Measurements from ENCODE around the gene CTSH.
"Not testable (repeated sequence)": the region's sequence is repeated elsewhere in the genome, so short reads cannot be mapped to it uniquely, and the experiment has no call there.

Gene CTSH

GRCh38 chr15:78921940-78922339 is 22.9 kb downstream of the CTSH start:
- no peak for DNase-seq

GRCh38 chr15:78921517-78921916 is 23.3 kb downstream of the CTSH start:
- no peak for DNase-seq

DNA sequence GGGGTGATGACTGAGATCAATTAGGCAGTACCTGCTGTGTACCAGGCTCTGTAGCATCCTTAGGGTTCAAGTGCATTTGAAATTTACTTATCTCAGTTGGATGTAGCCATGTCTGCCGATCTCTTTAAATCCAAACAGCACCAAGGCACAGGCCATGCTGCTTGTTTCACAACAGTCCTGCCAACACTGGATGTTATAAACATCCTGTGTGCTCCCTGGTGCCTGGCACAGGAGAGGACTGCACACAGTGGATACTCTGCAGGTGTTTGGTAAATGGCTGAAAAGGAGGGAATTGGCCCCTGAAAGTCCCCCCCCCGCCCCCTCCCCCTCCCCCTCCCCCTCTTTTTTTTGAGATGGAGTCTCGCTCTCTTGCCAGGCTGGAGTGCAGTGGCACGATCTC is 27.0 kb downstream of the CTSH start:
- DNase-seq = no peak

DNA sequence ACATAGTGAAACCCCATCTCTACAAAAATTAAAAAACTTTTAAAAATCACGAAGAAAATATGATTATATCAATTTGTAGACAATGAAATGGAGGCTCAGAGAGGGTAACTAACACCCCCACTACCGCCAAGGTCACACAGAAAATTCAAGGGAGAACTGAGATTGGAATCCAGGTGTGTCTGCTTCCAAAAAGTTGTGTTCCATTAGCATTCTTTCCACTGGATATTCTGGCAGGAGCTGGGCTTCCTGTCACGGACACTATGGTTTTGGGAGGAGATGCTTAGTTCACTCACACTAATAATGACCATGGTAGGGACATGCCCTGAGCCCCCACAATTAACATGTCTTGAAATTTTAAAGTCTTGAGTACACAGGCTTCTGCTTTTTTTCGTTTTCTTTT is 28.8 kb downstream of the CTSH start:
- no peak for DNase-seq

DNA sequence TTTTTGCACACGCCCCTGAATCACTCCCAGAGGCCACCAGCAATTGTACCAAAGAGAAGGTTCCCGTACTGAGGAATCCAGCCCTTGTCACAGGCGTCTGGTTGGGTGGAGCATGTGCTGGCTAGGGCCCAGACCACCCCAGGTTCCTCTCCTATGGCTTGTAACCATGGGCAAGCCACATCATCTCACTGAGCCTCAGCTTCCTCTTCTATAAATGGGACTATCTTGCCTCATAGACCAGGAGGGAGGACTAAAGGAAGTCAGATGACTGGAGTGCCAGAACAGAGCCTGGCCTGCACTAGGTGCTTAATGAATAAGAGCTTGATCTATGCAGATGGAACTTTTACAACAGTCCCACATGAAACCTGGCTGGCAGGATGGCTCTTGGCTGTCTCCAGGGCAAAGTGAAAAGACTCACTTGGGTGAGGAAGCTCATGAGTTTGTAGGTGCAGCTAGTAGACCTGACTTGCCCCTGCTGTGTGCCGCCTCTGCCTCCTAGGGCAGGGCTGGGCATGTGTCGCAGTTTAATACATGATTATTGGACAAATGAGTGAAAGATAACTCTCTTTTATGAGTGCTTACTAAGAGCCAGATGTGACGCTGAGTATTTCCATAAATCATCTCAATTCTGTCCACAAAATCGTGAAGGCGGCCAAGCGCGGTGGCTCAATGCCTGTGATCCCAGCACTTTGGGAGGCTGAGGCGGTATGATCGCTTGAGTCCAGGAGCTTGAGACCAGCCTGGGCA is 29.3 kb downstream of the CTSH start:
- DNase-seq = no peak

DNA sequence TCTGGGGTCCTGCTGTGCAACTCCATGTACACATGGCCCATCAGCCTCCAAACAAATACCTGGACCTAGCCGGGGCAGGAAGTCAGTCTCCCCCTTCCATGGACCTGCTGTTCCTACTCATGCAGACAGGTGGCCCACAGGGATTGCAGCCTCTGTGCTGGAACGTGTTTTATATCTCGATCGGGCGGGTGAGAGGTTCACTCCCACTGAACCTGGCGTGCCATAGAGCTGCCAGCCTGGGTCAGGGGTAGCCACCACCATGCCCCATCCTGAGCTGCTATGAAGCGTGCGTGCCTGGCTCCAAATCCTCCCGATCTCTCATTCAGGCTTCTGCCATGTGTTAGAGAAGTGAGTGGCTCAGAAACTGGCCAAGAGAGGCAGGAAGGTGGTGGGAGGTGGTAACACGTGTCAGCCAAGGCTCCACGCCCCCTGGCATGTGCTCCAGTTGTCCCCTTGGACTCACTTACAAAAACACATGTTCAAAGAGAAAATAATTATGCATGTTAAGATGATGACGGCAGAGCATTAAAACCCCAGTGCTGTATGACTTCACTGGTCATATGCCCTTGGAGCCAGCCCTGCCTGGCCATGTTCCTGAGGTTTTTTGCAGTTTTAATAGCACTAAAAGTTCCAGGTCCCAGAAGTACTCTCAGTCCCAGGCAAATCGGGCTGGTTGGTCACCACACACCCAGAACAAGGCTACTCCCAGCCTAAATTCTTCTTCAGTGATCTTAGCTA is 30.6 kb downstream of the CTSH start:
- DNase-seq = no peak

GRCh38 chr15:78913012-78913411 is 31.8 kb downstream of the CTSH start:
- DNase-seq = no peak

DNA sequence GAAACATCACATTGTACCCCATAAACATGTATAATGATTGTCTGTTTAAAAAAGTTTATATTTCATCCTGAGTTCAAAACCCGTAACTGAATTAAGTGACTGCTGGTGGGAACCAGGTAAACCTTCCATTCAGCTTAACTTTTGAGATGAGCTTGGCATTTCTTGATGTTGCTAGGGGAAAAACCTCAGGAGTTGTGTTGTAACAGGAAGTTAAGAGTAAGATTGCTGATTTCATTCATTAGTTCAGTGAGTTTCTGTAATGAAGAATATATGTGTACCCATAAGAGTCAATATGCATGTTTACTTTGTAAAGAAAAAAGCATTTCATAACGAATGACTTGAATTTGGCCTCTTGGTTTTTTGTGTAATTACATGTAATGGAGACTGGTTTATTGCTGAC is 32.5 kb downstream of the CTSH start:
- no peak for DNase-seq

GRCh38 chr15:78910271-78910670 is 34.6 kb downstream of the CTSH start:
- DNase-seq = no peak

DNA sequence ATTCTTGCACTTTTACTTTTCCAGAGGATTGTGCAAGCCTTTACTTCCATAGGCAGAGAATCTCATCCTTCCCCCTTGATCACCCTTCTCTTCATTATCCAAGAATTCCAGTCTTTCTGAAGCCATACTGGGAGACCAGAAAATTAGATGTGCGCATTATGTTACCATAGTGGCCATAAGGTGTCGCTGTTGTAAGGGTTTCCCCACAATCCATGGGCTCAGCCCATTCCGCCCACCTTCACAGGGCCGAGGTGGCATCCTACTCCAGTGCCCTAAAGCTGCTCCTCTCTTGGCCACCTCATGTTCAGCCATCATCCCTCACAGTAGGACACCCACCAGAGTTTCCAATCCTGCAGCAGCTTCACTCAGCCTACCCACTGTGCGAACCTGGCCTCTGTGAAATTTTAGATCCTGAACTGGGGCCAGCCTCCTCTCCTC is 35.0 kb downstream of the CTSH start:
- peak; percentile 78 for DNase-seq

- DNase-seq = no peak
Measured at GRCh38 chr15:78909160-78909695, 35.6 kb downstream of the CTSH start.

DNA sequence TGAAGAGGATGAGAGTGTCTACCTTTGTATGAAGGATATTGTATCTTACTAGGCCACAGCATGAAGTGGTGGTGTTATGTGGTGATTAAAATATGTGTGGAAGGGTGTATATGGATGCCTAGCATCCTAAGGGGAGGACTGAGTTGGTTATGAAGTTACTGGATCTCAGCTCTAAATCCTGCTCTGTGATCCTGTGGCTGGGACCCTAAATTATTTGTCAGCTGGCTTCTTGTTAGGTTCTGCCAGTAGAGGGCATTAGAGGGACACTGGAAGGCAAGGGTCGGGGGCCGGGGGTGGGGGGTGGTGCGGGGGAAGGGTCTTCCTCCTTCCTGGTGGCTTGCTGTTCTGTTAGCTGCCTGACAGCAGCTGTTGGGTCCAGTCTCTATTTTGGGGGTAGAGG is 37.3 kb downstream of the CTSH start:
- DNase-seq = peak; percentile 55

GRCh38 chr15:78906316-78906620 is 38.6 kb downstream of the CTSH start:
- no peak for DNase-seq

DNA sequence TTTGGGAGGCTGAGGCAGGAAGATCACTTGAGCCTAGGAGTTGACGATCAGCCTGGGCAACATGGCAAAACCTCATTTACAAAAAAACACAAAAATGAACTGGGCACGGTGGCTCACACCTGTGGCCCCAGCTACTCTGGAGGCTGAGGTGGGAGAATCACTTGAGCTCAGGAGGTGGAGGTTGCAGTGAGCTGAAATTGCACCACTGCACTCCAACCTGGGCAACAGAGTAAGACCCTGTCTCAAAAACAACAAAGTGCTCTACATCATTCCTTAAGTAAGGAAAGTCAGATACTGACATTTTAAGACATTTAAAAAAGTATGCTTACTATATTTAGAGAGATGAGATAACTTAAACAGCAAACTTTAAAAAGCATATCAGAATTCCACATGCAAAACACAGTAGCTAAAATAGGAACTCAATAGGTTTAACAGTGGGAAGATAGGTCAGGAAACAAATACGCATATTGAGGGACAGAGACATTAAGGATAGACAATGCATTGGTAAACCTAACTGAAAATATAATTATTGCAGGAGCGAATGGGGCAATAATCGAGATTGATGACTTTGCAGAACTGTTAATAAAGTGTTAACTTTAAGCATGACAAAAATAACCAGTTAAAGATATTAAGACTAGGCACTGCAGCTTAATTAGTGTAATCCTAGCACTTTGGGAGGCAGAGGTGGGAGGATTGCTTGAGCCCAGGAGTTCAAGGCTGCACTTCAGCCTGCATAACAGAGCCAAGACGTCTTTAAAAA is 40.1 kb downstream of the CTSH start:
- DNase-seq = no peak

DNA sequence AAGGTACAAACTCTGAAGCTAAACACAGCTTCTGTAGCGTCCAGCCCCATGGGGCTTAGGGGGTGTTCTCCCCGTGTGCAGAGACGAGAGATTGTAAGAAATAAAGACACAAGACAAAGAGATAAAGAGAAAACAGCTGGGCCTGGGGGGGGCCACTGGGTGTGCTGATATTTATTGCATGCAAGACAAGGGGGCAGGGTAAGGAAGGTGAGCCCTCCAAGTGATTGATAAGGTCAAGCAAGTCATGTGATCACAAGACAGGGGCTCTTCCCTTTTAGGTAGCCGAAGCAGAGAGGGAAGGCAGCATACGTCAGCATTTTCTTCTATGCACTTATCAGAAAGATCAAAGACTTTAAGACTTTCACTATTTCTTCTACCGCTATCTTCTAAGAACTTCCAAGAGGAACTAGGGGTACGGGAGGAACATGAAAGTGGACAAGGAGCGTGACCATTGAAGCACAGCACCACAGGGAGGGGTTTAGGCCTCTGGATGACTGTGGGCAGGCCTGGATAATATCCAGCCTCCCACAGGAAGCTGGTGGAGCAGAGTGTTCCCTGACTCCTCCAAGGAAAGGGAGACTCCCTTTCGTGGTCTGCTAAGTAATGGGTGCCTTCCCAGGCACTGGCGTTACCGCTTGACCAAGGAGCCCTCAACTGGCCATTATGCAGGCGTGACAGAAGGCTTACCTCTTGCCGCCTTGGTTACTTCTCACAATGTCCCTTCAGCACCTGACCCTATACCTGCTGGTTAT is 42.4 kb downstream of the CTSH start:
- DNase-seq = not testable (repeated sequence)

DNA sequence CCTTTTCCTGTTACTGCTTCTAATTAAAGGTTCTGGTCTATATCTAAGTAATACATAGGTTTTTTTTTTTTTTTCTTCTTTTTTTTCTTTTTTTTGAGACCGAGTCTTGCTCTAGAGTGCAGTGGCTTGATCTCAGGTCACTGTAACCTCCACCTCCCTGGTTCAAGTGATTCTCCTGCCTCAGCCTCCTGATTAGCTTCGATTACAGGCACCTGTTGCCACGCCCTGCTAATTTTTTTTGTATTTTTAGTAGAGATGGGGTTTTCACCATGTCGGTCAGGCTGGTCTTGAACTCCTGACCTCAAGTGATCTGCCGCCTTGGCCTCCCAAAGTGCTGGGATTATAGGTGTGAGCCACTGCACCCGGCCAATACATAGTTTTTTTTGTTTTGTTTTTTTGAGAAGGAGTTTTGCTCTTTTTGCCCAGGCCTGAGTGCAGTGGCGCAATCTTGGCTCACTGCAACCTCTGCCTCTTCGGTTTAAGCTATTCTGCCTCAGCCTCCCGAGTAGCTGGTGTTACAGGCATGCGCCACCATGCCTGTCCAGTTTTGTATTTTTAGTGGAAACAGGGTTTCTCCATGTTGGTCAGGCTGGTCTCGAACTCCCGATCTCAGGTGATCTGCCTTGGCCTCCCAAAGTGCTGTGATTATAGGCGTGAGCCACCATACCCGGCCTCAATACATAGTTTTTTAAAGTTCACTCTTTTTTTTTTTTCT is 43.9 kb downstream of the CTSH start:
- DNase-seq = not testable (repeated sequence)

DNA sequence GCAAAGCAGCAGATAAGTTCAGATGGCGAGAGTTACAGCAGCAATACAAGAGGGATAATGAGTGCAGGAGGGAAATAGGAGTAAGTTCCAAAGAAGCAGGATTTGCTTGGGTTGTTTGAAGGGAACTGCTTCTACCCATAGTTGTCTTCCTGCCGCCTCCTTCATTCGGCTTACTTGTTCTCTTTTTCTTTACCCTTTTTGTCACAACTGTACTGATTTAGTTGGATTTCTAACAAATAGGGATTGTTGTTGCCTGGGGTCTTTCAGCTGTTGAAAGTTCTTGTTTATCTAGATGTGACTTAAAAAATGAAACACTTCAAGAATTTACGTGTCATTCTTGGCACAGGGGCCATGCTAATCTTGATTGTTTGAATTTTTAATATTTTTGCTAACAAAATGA is 46.3 kb downstream of the CTSH start:
- DNase-seq = no peak

DNA sequence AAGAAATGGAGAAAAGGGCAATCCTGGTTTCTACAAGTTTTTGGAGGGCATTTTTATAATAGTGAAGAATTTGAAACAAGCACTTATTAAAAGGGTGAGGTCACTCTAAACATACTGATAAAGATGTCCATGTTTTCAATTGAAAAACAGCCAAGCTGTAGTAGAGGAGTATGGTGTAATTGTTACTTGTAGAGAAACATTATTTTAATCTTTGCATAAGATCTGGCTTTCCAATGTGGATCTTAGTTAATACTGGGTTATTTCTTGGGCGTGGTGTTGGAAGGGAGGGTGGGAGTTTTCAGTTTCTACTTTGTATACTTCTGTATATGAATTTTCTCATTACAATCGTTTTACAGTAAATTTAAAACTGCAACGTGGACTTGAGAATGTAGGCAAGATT is 49.4 kb downstream of the CTSH start:
- no peak for DNase-seq

DNA sequence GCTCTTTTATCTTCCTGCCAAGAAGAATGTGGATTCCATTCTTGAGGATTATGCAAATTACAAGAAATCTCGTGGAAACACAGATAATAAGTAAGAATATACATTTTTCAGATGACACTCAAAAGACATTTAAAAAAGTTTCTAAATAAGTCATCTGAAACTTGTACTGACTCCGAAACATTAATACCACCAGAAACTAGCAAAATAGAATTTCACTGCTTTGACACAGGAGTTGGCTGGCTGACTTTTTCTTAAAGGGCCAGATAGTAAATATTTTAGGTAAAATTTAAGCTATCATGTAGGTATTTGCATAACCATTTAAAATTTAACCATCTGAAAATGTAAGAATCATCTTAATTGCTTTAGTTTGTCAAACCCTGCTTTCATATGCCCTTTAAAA is 51.3 kb downstream of the CTSH start:
- DNase-seq = no peak

DNA sequence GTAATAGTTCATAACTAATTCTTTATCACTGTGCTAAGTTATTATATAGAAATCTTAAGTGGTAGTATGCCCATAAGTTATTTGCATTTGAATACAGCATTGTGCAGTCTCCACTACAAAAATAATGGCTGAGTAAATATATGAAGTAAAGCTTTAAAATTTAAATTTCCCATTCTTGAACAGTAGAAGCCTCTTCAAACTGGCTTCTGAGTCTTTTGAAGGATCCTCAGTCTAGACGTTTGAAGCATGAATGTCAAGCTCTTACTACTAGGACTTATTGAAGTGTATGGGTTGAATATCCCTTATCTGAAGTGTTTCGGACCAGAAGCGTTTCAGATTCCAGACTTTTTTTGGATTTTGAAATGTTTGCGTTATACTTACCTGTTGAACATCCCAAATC is 55.8 kb downstream of the CTSH start:
- no peak for DNase-seq

- DNase-seq = no peak
Measured at GRCh38 chr15:78881681-78882080, 63.2 kb downstream of the CTSH start.

DNA sequence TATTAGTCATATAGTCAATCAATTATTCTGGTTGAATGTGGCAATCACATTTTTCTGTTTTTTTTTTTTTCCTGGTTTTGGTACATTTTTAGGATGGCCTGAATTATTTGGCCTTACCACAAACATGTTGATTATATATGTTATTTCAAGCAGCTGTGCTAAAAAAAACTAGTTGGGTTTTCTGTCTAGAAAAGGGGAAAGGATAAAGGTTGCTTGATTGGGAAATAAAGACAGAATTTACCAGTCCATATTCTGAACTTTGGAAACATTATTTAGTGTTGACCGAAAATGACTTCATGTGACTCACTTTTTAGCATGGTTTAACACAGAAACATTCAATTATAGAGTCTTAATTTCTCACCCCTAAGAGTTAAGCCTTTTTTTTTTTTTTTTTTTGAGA is 64.0 kb downstream of the CTSH start:
- no peak for DNase-seq

GRCh38 chr15:78880242-78880533 is 64.7 kb downstream of the CTSH start:
- no peak for DNase-seq
